ENCODE results near the gene SOX18. TPM values are rescaled to one million over a fixed set of nuclear protein-coding genes. Genes with fewer than 3 reads are reported as not detected.

Gene SOX18
- total and polyA plus RNA-seq, 5 donors from 2014 or later = not detected

GRCh38 chr20:64083804-64084684 is 34.6 kb upstream of the SOX18 start, which contains the start of gene LKAAEAR1:
Gene LKAAEAR1, minus strand, starts transcription at chr20:64084398. Its CDS starts 179 bp downstream, at chr20:64084219.
- Histone ChIP-seq H3K27me3 (ENCODE audit: control insufficient read depth, insufficient read depth, low read length) (peaks cover 4% of the 10 kb centered on the region), H3K36me3 (ENCODE audit: control insufficient read depth, insufficient read depth, low read length) (no peaks in the 10 kb centered on the region), H3K4me3 (ENCODE audit: low read depth, low read length) (no peak within 1 kb of the TSS), H3K9me3 (ENCODE audit: control insufficient read depth in 2 of 2, low read length in 2 of 2) (peaks cover 0 to 6% of the 10 kb centered on the region in 2 experiments), H3K4me1 (ENCODE audit: control insufficient read depth, insufficient read depth, low read length, poor library complexity, severe bottlenecking) (peaks cover 33% of the 10 kb centered on the region), H3K27ac (ENCODE audit: insufficient read depth, low read length, poor library complexity, severe bottlenecking) (no peak within 1 kb of the TSS)
- Mint-ChIP-seq H3K36me3 (peaks cover 3% of the 10 kb centered on the region), H3K27me3 (peaks cover 37% of the 10 kb centered on the region), H3K4me3 (peak within 1 kb of the TSS; percentile 83 to 94 (median 89)), H3K4me1 (peaks cover 0 to 37% (median 10%) of the 10 kb centered on the region in 4 donors), H3K9me3 (peaks cover 0 to 9% (median 2%) of the 10 kb centered on the region in 7 donors), H3K27ac (peak within 1 kb of the TSS in 2 of 3 donors; percentile 20 to 56)
- ATAC-seq (ENCODE audit: low read depth in 2 of 2) (no peak), DNase-seq (no peak)

- peaks cover 3% of the 10 kb centered on the region for H3K36me3 Mint-ChIP-seq
- H3K27me3 Mint-ChIP-seq = peaks cover 31% of the 10 kb centered on the region
- peaks cover 4% of the 10 kb centered on the region for H3K27me3 ChIP-seq (ENCODE audit: control insufficient read depth, insufficient read depth, low read length)
- peaks cover 0 to 37% (median 11%) of the 10 kb centered on the region in 4 donors for H3K4me1 Mint-ChIP-seq
- peak overlapping the region; percentile 72 to 94 (median 82) for H3K4me3 Mint-ChIP-seq
- peaks cover 0 to 9% (median 2%) of the 10 kb centered on the region in 7 donors for H3K9me3 Mint-ChIP-seq
- no peak overlapping the region for H3K27ac ChIP-seq (ENCODE audit: insufficient read depth, low read length, poor library complexity, severe bottlenecking)
- DNase-seq (peak; percentile 54 to 71 (median 55)), ATAC-seq (ENCODE audit: low read depth in 2 of 2) (peak; percentile 38 to 56)
- H3K36me3 ChIP-seq (ENCODE audit: control insufficient read depth, insufficient read depth, low read length) = no peaks in the 10 kb centered on the region
- peak overlapping the region in 1 of 3 donors; percentile 20 for H3K27ac Mint-ChIP-seq
- H3K4me3 ChIP-seq (ENCODE audit: low read depth, low read length) = no peak overlapping the region
- peaks cover 0 to 6% of the 10 kb centered on the region in 2 experiments for H3K9me3 ChIP-seq (ENCODE audit: control insufficient read depth in 2 of 2, low read length in 2 of 2)
- H3K4me1 ChIP-seq (ENCODE audit: control insufficient read depth, insufficient read depth, low read length, poor library complexity, severe bottlenecking) = peaks cover 39% of the 10 kb centered on the region
Measured at GRCh38 chr20:64083378-64083803, 34.0 kb upstream of the SOX18 start.

GRCh38 chr20:64082820-64083377 is 33.5 kb upstream of the SOX18 start:
- H3K36me3 ChIP-seq (ENCODE audit: control insufficient read depth, insufficient read depth, low read length) = no peaks in the 10 kb centered on the region
- H3K4me1 Mint-ChIP-seq = peaks cover 0 to 38% (median 12%) of the 10 kb centered on the region in 4 donors
- ATAC-seq (ENCODE audit: low read depth in 2 of 2) (no peak), DNase-seq (no peak)
- peak overlapping the region; percentile 72 to 94 (median 82) for H3K4me3 Mint-ChIP-seq
- peaks cover 4% of the 10 kb centered on the region for H3K27me3 ChIP-seq (ENCODE audit: control insufficient read depth, insufficient read depth, low read length)
- H3K36me3 Mint-ChIP-seq = no peaks in the 10 kb centered on the region
- H3K27ac Mint-ChIP-seq = peak overlapping the region in 1 of 3 donors; percentile 20
- H3K4me1 ChIP-seq (ENCODE audit: control insufficient read depth, insufficient read depth, low read length, poor library complexity, severe bottlenecking) = peaks cover 44% of the 10 kb centered on the region
- H3K27ac ChIP-seq (ENCODE audit: insufficient read depth, low read length, poor library complexity, severe bottlenecking) = no peak overlapping the region
- peaks cover 0 to 5% (median 0%) of the 10 kb centered on the region in 7 donors for H3K9me3 Mint-ChIP-seq
- peaks cover 27% of the 10 kb centered on the region for H3K27me3 Mint-ChIP-seq
- H3K9me3 ChIP-seq (ENCODE audit: control insufficient read depth in 2 of 2, low read length in 2 of 2) = peaks cover 0 to 6% of the 10 kb centered on the region in 2 experiments
- no peak overlapping the region for H3K4me3 ChIP-seq (ENCODE audit: low read depth, low read length)

GRCh38 chr20:64082126-64082731 is 32.8 kb upstream of the SOX18 start:
- ATAC-seq (ENCODE audit: low read depth in 2 of 2) (no peak), DNase-seq (no peak)
- no peaks in the 10 kb centered on the region for H3K36me3 ChIP-seq (ENCODE audit: control insufficient read depth, insufficient read depth, low read length)
- peaks cover 0 to 4% (median 0%) of the 10 kb centered on the region in 7 donors for H3K9me3 Mint-ChIP-seq
- no peak overlapping the region for H3K4me3 ChIP-seq (ENCODE audit: low read depth, low read length)
- peaks cover 0 to 42% (median 12%) of the 10 kb centered on the region in 4 donors for H3K4me1 Mint-ChIP-seq
- peaks cover 27% of the 10 kb centered on the region for H3K27me3 Mint-ChIP-seq
- H3K4me1 ChIP-seq (ENCODE audit: control insufficient read depth, insufficient read depth, low read length, poor library complexity, severe bottlenecking) = peaks cover 51% of the 10 kb centered on the region
- no peaks in the 10 kb centered on the region for H3K36me3 Mint-ChIP-seq
- H3K4me3 Mint-ChIP-seq = peak overlapping the region; percentile 64 to 94 (median 84)
- H3K9me3 ChIP-seq (ENCODE audit: control insufficient read depth in 2 of 2, low read length in 2 of 2) = no peaks in the 10 kb centered on the region
- peaks cover 4% of the 10 kb centered on the region for H3K27me3 ChIP-seq (ENCODE audit: control insufficient read depth, insufficient read depth, low read length)
- no peak overlapping the region for H3K27ac Mint-ChIP-seq
- no peak overlapping the region for H3K27ac ChIP-seq (ENCODE audit: insufficient read depth, low read length, poor library complexity, severe bottlenecking)

- H3K27me3 ChIP-seq (ENCODE audit: control insufficient read depth, insufficient read depth, low read length) = peaks cover 4% of the 10 kb centered on the region
- Mint-ChIP-seq H3K36me3 (no peaks in the 10 kb centered on the region), H3K4me3 (peak overlapping the region; percentile 64 to 94 (median 84)), H3K27me3 (peaks cover 27% of the 10 kb centered on the region), H3K4me1 (peaks cover 0 to 44% (median 12%) of the 10 kb centered on the region in 4 donors), H3K9me3 (peaks cover 0 to under 1% (median 0%) of the 10 kb centered on the region in 7 donors), H3K27ac (no peak overlapping the region)
- DNase-seq = no peak
- no peaks in the 10 kb centered on the region for H3K9me3 ChIP-seq (ENCODE audit: control insufficient read depth in 2 of 2, low read length in 2 of 2)
- H3K36me3 ChIP-seq (ENCODE audit: control insufficient read depth, insufficient read depth, low read length) = no peaks in the 10 kb centered on the region
- H3K4me1 ChIP-seq (ENCODE audit: control insufficient read depth, insufficient read depth, low read length, poor library complexity, severe bottlenecking) = peaks cover 57% of the 10 kb centered on the region
- no peak overlapping the region for H3K4me3 ChIP-seq (ENCODE audit: low read depth, low read length)
- no peak for ATAC-seq (ENCODE audit: low read depth in 2 of 2)
- H3K27ac ChIP-seq (ENCODE audit: insufficient read depth, low read length, poor library complexity, severe bottlenecking) = no peak overlapping the region
Measured at GRCh38 chr20:64081624-64081964, 32.2 kb upstream of the SOX18 start.

GRCh38 chr20:64080813-64081623 is 31.6 kb upstream of the SOX18 start:
- peaks cover 2% of the 10 kb centered on the region for H3K36me3 ChIP-seq (ENCODE audit: control insufficient read depth, insufficient read depth, low read length)
- peaks cover 4% of the 10 kb centered on the region for H3K27me3 ChIP-seq (ENCODE audit: control insufficient read depth, insufficient read depth, low read length)
- H3K27ac ChIP-seq (ENCODE audit: insufficient read depth, low read length, poor library complexity, severe bottlenecking) = peak overlapping the region; percentile 68
- Mint-ChIP-seq H3K9me3 (no peaks in the 10 kb centered on the region), H3K4me3 (peak overlapping the region; percentile 83 to 94 (median 88)), H3K27me3 (peaks cover 27% of the 10 kb centered on the region), H3K27ac (peak overlapping the region in 2 of 3 donors; percentile 75 to 90), H3K4me1 (peaks cover 0 to 50% (median 12%) of the 10 kb centered on the region in 4 donors), H3K36me3 (no peaks in the 10 kb centered on the region)
- no peaks in the 10 kb centered on the region for H3K9me3 ChIP-seq (ENCODE audit: control insufficient read depth in 2 of 2, low read length in 2 of 2)
- no peak for DNase-seq
- ATAC-seq (ENCODE audit: low read depth in 2 of 2) = no peak
- peaks cover 62% of the 10 kb centered on the region for H3K4me1 ChIP-seq (ENCODE audit: control insufficient read depth, insufficient read depth, low read length, poor library complexity, severe bottlenecking)
- H3K4me3 ChIP-seq (ENCODE audit: low read depth, low read length) = no peak overlapping the region

Measured in CD4-positive, CD25-positive, alpha-beta regulatory T cell (primary cell).